GM21737 (cell line): ENCODE data around the gene PRRX2.
"Not testable (repeated sequence)": the region's sequence is repeated elsewhere in the genome, so short reads cannot be mapped to it uniquely, and the experiment has no call there.

Experiments
- ATAC-seq: cut with Tn5 transposase; IDR thresholded peaks from one replicate; pipeline ENCODE4 v1.9.1; 2021; ENCODE audit warnings: mild to moderate bottlenecking, moderate library complexity; ENCODE audit not compliant: unreplicated experiment

The PRRX2 gene

GRCh38 chr9:129755151-129755550 lies 89.7 kb downstream of the PRRX2 start:
- ATAC-seq, result no peak

DNA sequence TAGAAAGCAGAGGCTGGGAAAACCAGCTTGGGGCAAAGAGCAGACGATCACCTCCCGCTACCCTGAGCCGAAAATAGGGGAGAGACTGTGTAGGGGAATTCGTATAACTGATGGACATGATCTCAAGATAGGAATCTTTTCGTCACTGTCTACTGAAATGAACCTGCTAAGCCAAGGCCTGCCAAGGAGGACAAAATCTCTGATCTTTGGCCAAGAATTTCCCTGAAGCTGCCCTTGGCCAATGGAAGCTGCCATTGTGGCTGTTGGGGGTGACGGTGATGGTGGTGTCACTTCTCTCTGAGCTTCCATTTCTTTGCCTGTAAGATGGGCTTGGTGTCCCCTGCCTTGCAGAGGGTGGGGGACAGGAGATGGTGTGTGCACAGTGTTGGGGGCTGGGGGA lies 90.7 kb downstream of the PRRX2 start:
- ATAC-seq, result no peak

- ATAC-seq, result no peak
Measured at GRCh38 chr9:129757045-129757444, 91.6 kb downstream of the PRRX2 start.

DNA sequence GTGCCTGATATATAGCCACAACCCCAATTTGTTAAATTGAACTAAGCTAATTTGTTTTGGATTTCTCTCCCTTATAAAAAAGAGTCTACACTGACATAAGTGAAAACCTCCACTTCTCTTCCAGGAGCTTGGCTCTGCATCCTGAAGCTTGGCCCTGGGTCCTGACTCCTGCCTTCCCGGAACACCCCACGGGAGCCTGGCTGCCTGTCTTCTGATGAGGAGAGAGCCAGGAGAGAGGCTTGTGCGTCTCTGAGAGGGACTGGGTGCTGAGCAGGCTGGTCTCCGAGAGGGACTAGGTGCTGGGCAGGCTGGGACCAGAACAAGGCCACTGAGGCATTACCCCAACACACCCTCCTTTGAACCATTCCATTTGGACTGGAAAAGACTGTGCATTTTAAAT lies 93.9 kb downstream of the PRRX2 start:
- ATAC-seq, result no peak

- no peak for ATAC-seq
Measured at GRCh38 chr9:129759804-129760502, 94.5 kb downstream of the PRRX2 start.

DNA sequence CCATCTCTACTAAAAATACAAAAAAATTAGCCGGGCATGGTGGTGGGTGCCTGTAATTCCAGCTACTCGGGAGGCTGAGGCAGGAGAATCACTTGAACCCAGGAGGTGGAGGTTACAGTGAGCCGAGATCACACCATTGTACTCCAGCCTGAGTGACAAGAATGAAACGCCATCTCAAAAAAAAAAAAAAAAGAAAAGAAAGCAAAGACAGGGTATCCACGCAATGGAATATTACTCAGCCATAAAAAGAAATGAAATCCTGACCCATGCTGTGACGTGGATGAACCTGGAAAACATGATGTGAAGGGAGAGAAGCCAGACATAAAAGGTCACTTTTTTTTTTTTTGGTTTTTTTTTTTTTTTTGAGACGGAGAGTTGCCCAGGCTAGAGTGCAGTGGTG lies 95.3 kb downstream of the PRRX2 start:
- not testable (repeated sequence) for ATAC-seq

DNA sequence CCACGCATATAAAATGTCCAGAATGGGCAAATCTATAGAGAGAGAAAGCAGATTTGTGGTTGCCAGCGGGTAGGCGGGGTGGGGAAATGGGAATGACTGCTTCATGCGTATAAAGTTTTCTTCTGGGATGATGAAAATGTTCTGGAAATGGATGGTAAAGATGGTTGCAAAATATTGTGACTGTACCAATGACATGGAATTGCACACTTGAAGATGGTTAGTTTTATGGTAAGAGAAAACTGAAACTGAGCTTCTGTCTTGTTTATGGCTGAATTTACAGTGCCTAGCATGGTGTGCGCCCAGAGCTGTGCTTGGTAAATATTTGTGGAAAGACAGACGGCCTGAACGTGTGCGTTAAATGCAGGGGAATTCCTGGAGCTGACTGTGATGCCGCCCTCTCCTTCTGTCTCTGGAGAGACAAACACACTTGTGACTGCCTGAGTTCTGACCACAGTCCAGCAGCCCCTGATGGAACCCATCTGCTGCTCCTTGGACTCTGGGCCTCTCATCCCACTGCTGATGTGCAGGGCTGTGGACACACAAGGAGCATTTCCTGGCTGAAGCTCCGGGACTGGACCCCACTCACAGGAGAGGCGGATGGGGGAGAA lies 96.0 kb downstream of the PRRX2 start:
- no peak for ATAC-seq

DNA sequence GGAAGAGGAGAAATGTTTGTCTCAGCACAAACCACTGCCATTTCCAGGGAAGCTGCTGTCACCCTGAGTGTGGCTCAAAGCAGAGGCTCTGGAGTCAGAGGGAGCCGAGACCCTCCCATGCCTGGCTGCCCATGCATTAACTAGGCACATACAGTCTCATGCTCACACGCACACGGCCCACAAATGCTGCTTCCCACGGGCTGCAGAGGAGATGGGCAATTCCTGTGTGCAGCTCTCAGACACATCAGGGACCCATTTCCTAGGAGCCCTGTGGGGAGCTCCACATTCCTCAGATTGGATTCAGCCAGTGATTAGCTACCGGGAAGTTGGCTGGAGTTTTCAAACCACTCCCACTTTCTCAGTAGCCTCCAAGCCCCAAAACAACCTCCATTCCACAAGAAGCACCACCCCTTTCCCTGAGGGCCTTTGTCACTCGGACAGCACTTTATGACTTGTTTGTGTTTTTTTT lies 96.5 kb downstream of the PRRX2 start:
- ATAC-seq, result no peak

- ATAC-seq, result not testable (repeated sequence)
Measured at GRCh38 chr9:129762370-129762984, 97.0 kb downstream of the PRRX2 start.

DNA sequence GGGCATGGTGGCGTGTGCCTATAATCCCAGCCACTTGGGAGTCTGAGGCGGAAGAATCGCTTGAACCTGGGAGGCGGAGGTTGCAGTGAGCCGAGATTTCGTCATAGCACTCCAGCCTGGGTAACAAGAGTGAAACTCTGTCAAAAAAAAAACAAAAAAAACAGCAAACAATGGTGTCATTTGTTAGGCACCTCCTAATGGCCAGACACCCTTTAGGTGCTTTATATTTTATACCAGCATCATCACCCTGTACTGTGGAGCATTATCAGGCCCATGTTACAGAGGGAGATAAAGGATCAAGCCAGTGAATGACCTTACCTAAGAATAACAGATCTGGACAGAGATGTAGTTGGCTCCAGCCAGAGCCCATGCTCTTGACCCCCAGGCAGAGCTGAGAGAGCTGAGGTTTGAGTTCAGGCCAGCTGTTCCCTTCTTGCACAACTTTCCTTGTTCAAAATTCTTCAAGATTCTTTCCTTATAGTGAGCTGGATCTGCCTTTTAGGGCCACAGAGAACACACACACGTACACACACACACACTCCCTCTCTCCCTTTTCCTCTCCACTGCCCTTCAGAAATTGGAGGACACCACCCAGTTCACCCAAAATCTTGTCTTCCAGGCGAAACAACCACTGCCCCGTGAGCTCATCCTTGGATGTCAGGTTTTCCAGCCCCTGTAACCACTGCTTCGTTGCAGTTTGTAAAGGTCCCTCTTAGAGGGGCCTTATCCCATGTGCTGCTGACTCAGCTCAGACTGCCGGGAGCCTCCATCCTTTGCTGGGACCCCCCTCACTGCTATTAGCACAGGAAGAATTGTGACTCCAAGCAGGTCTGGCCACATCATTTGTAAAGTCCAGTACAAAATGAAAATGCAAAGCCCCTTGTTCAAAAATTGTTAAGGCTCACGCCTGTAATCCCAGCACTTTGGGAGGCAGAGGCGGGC lies 97.8 kb downstream of the PRRX2 start:
- ATAC-seq, result no peak

DNA sequence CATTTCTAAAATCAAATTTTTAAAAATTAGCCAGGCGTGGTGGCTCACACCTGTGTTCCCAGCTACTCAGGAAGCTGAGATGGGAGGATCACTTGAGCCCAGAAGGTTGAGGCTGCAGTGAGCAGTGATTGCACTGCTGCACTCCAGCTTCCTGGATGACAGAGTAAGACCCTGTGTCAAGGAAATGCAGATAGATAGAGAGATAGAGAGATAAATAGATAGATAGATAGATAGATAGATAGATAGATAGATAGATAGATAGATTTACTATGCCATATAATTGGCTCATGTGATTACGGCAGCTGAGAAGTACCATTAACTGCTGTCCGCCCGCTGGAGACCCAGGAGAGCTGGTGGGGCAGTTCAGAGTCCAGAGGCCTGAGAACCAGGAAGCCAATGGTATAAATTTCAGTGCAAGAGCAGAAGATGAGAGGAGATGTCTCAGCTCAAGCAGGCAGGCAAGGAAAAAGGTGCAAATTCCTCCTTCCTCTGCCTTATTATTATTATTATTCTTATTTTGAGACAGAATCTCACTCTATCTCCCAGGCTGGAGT lies 100.4 kb downstream of the PRRX2 start:
- ATAC-seq, result no peak

DNA sequence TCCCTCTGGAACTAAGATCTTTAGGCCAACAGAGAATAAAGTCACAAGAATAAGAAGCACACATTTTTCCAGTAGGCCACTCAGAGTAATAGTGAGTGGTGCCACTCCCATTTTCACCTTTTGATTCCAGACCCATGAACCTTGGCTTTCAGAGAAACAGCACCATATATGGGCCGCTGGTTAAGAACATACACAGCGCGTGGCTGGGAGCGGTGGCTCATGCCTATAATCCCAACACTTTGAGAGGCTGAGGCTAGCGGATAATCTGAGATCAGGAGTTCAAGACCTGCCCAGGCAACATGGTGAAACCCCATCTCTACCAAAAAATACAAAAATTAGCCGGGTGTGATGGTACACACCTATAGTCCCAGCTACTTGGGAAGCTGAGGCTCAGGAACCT lies 103.0 kb downstream of the PRRX2 start:
- no peak for ATAC-seq

GRCh38 chr9:129769669-129770068 lies 104.2 kb downstream of the PRRX2 start:
- no peak for ATAC-seq

DNA sequence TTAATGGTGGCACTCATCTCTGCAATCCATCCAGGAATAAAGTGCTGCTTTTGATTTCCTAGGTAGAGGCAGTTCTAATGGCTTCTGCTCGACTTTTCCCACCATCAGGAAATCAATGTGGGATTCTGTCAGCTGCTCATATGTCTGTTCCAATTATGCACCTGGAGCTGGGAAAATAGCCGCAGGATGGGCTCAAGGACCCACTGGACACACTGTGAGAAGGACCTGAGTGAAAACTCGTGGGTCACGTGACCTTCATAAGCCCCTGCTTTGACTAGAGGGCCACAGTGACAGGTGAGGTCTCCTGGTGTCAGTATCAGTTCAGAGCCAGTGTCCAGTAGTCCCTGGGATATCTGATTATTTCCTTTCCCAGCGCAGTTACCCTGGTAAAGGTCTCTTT lies 105.3 kb downstream of the PRRX2 start:
- no peak for ATAC-seq
